Hepatocyte (in vitro differentiated cells): ENCODE measurements around the gene TGFBI. TPM values are rescaled to one million over a fixed set of nuclear protein-coding genes. Genes with fewer than 3 reads are reported as not detected.

Source experiments
- DNase-seq: peaks from one replicate; pipeline ENCODE4 v3.0.0-alpha.2; 2016; ENCODE audit warnings: low spot score
- H2AFZ ChIP-seq: fragments of 200-600 bp; sonication (generic); 2 replicates; pipeline ENCODE4 v1.6.0; 2016; ENCODE audit warnings: antibody characterized with exemption, mild to moderate bottlenecking
- H3K27ac ChIP-seq: fragments of 200-600 bp; sonication (generic); 2 replicates; pipeline ENCODE4 v1.5.1; 2016; ENCODE audit warnings: mild to moderate bottlenecking
- H3K27me3 ChIP-seq: fragments of 200-600 bp; sonication (generic); 2 replicates; pipeline ENCODE4 v1.6.1; 2016
- H3K36me3 ChIP-seq: fragments of 200-600 bp; sonication (generic); replicated peaks from 2 replicates; pipeline ENCODE4 v1.5.1; 2016; ENCODE audit warnings: low read depth; ENCODE audit not compliant: insufficient read depth
- H3K4me1 ChIP-seq: fragments of 200-600 bp; sonication (generic); 2 replicates; pipeline ENCODE4 v1.5.1; 2016; ENCODE audit warnings: mild to moderate bottlenecking, moderate library complexity; ENCODE audit not compliant: insufficient read depth
- H3K4me2 ChIP-seq: fragments of 200-600 bp; sonication (generic); 2 replicates; pipeline ENCODE4 v1.6.0; 2016
- H3K4me3 ChIP-seq: fragments of 200-600 bp; sonication (generic); 2 replicates; pipeline ENCODE4 v1.5.1; 2016; ENCODE audit warnings: mild to moderate bottlenecking
- H3K79me2 ChIP-seq: fragments of 200-600 bp; sonication (generic); 2 replicates; pipeline ENCODE4 v1.6.0; 2017; ENCODE audit warnings: mild to moderate bottlenecking
- H3K9me2 ChIP-seq: fragments of 200-600 bp; sonication (generic); replicated peaks from 2 replicates; pipeline ENCODE4 v1.6.0; 2017; ENCODE audit warnings: mild to moderate bottlenecking; ENCODE audit not compliant: insufficient read depth
- H3K9me3 ChIP-seq: fragments of 200-600 bp; sonication (generic); 2 replicates; pipeline ENCODE4 v1.5.1; 2016; ENCODE audit warnings: low read depth, mild to moderate bottlenecking
- H4K20me1 ChIP-seq: fragments of 200-600 bp; sonication (generic); 2 replicates; pipeline ENCODE4 v1.6.0; 2016; ENCODE audit warnings: mild to moderate bottlenecking; ENCODE audit not compliant: insufficient read depth, poor library complexity, severe bottlenecking
- EZH2 ChIP-seq: fragments of 200-600 bp; sonication (generic); IDR thresholded peaks from 2 replicates; pipeline ENCODE4 v1.6.1; 2016; ENCODE audit warnings: antibody characterized with exemption, mild to moderate bottlenecking, borderline replicate concordance
- EZH2phosphoT487 ChIP-seq: fragments of 200-600 bp; sonication (generic); IDR thresholded peaks from one replicate; pipeline ENCODE4 v1.6.1; 2018; ENCODE audit warnings: antibody characterized with exemption, mild to moderate bottlenecking, low read depth, moderate library complexity; ENCODE audit not compliant: unreplicated experiment, severe bottlenecking
- WGBS: methylation state at CpG from one replicate; pipeline ENCODE4 v1.1.6; 2016; ENCODE audit warnings: low lambda C conversion rate; ENCODE audit errors: missing lambda C conversion rate; 5-methylcytosine and 5-hydroxymethylcytosine counted together
- polyA plus RNA-seq: library from polyadenylated mRNA; unstranded; fragments of >200 nt; fragmentation: Nextera tagmentation; extraction: Ambion mirVana; gene quantifications from 2 replicates; pipeline ENCODE4 v1.2.1, GENCODE V29; 2016
- total RNA-seq: library from RNA; depleted of rRNA; stranded (reverse); fragments of >200 nt; gene quantifications from 2 replicates; pipeline ENCODE4 v1.2.3, GENCODE V29; 2014
- TF ChIP-seq, protein P1 (sequence below): fragments of 200-600 bp; sonication (generic); IDR thresholded peaks from 2 replicates; pipeline ENCODE4 v1.5.1; 2016; ENCODE audit warnings: antibody characterized with exemption, mild to moderate bottlenecking; ENCODE audit not compliant: poor library complexity

Gene TGFBI
- total and polyA plus RNA-seq, 2 experiments from 2014 or later = 396 to 401 TPM

DNA sequence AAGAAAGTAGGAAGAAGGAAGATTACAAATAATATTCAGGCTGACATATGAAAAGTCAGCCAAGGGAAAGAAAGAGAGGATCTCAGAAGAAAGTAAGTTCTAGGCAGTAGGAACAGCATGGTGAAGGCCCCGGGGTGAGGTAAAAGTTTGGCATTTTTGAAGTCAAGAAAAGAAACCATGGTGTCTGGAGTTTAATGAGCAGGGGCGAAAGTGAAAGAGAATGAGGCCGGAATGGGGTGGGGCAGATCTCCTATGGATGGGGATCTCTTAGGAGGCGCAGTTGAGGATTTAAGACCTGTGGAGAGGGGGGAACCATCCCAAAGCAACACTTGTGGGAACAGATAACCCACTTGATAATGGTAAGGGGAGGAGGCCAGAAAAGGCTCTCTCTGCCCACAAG lies 61.5 kb downstream of the TGFBI start:
- Histone ChIP-seq H3K4me2 (no peak overlapping the region), H3K9me2 (no peaks in the 10 kb centered on the region), H3K4me1 (peaks cover 7% of the 10 kb centered on the region), H4K20me1 (no peaks in the 10 kb centered on the region), H3K27ac (no peak overlapping the region), H2AFZ (no peak overlapping the region), H3K79me2 (no peaks in the 10 kb centered on the region), H3K27me3 (no peaks in the 10 kb centered on the region), H3K9me3 (no peaks in the 10 kb centered on the region), H3K36me3 (no peaks in the 10 kb centered on the region), H3K4me3 (no peak overlapping the region)
- 98% methylated on average over 4 of the region's 4 CpGs for WGBS
- TF ChIP-seq EZH2 (no peak), EZH2phosphoT487 (no peak)
- TF ChIP-seq, protein P1, sequence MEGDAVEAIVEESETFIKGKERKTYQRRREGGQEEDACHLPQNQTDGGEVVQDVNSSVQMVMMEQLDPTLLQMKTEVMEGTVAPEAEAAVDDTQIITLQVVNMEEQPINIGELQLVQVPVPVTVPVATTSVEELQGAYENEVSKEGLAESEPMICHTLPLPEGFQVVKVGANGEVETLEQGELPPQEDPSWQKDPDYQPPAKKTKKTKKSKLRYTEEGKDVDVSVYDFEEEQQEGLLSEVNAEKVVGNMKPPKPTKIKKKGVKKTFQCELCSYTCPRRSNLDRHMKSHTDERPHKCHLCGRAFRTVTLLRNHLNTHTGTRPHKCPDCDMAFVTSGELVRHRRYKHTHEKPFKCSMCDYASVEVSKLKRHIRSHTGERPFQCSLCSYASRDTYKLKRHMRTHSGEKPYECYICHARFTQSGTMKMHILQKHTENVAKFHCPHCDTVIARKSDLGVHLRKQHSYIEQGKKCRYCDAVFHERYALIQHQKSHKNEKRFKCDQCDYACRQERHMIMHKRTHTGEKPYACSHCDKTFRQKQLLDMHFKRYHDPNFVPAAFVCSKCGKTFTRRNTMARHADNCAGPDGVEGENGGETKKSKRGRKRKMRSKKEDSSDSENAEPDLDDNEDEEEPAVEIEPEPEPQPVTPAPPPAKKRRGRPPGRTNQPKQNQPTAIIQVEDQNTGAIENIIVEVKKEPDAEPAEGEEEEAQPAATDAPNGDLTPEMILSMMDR = no peak
- DNase-seq = no peak

DNA sequence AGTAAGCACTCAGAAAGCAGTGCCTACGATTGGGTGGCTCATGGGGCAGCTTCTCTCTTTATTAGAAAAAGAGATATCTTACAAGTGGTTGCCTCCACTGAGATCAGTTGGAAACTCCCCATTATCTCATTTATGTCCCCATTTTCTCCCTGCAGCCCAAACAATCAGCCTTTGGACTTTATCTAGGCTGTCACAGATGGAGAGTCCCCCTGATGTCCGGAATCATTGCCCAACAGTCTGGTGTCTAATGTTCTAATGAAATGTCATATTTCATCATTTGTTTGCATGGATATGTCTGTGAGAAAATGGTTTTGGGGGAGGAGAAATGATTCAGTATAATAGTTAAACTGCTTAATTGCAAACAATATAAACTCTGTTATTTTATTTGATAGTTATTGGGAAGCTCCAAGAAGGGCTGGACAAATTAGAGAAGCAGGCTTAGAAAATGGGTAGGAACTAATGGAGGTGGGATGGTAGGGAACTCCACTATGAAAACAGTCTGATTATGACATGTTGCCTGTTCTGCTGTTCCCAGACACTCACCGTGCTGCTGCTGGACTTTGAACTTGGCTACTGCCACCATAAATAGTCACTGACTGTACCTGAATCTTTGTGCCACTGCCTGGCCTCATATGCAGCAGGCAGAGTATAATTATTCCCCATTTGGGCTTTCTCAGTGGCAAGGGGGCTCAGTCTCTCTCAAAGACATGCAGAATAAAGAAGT lies 65.6 kb downstream of the TGFBI start:
- Histone ChIP-seq H2AFZ (no peak overlapping the region), H3K4me3 (no peak overlapping the region), H3K27ac (peak overlapping the region; percentile 83), H3K4me2 (peak overlapping the region; percentile 44), H3K9me2 (no peaks in the 10 kb centered on the region), H3K9me3 (no peaks in the 10 kb centered on the region), H3K79me2 (no peaks in the 10 kb centered on the region), H3K36me3 (no peaks in the 10 kb centered on the region), H4K20me1 (no peaks in the 10 kb centered on the region), H3K4me1 (peaks cover 14% of the 10 kb centered on the region), H3K27me3 (no peaks in the 10 kb centered on the region)
- no peak for TF ChIP-seq EZH2
- TF ChIP-seq, protein P1 = no peak
- no peak for TF ChIP-seq EZH2phosphoT487
- peak; percentile 61 for DNase-seq
- WGBS = 62% methylated on average over 3 of the region's 3 CpGs

DNA sequence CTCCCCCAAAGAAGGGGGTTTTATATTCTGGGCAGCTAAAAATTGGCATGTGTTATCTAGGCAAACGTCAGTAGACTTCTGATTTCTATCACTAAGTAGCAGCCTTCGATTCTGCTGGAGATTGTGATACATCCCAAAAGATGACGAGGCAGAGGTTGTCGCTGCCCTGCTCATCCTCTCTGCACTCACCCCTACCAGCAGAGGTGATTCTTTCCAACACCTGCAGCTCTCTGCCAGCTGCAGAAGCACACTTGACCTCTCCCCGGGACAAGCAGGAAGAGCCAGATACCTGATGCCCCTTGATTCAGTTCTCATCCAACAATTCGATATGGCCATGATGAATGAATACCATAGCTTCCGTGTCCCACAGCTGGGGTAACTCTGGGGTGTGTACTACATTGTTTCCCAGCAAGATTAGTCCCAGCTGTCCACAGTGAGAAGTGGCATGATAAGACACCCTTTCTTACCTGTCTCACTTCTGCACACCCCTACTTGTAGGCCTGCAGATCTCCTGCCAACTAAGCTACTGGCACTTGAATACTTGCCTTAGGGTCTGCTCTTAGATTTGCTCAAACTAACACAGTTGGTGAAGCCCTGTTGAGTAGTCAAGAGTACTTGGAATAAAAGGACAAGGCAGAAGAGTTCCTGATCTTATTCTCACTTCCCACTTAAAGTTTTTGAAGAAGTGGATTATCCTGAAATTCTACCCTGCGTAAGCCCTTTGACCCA lies 66.3 kb downstream of the TGFBI start:
- TF ChIP-seq EZH2phosphoT487 = no peak
- TF ChIP-seq, protein P1 = no peak
- Histone ChIP-seq H3K27ac (peak overlapping the region; percentile 83), H3K4me2 (peak overlapping the region; percentile 44)

More for the DNA sequence above, 66.3 kb downstream of the TGFBI start:
- H2AFZ ChIP-seq = no peak overlapping the region
- H4K20me1 ChIP-seq = no peaks in the 10 kb centered on the region
- no peak for DNase-seq
- peaks cover 14% of the 10 kb centered on the region for H3K4me1 ChIP-seq
- WGBS = 83% methylated on average over 8 of the region's 8 CpGs
- no peaks in the 10 kb centered on the region for H3K27me3 ChIP-seq
- H3K9me2 ChIP-seq = no peaks in the 10 kb centered on the region
- no peaks in the 10 kb centered on the region for H3K36me3 ChIP-seq
- H3K9me3 ChIP-seq = no peaks in the 10 kb centered on the region
- no peak overlapping the region for H3K4me3 ChIP-seq
- H3K79me2 ChIP-seq = no peaks in the 10 kb centered on the region
